LNCaP clone FGC (cell line): Measurements from ENCODE around the gene POLR2L.

Experiments used
- DNase-seq: peaks from one replicate; pipeline ENCODE4 v3.0.0-alpha.2; 2011; ENCODE audit warnings: low read depth
- H3K4me3 ChIP-seq: 2 replicates; pipeline ENCODE4 v1.5.1; 2011; ENCODE audit warnings: mild to moderate bottlenecking, low read depth, low read length, control low read depth
- CTCF ChIP-seq: IDR thresholded peaks from 2 replicates; pipeline ENCODE4 v1.5.1; 2012; ENCODE audit warnings: mild to moderate bottlenecking; ENCODE audit not compliant: control insufficient read depth, insufficient read depth; ENCODE audit errors: extremely low read depth

The POLR2L gene

GRCh38 chr11:813072-813455 lies 29.3 kb downstream of the POLR2L start:
- no peak for TF ChIP-seq CTCF
- DNase-seq = no peak
- H3K4me3 ChIP-seq = no peak overlapping the region

- DNase-seq = no peak
- no peak for TF ChIP-seq CTCF
- no peak overlapping the region for H3K4me3 ChIP-seq
Observed at GRCh38 chr11:812390-812789, 29.9 kb downstream of the POLR2L start.

GRCh38 chr11:811446-812245 lies 30.7 kb downstream of the POLR2L start:
- TF ChIP-seq CTCF = no peak
- H3K4me3 ChIP-seq = peak overlapping the region; percentile 95
- no peak for DNase-seq

GRCh38 chr11:810040-810567 lies 32.2 kb downstream of the POLR2L start:
- H3K4me3 ChIP-seq = peak overlapping the region; percentile 95
- DNase-seq = no peak
- TF ChIP-seq CTCF = no peak

GRCh38 chr11:809287-810039 lies 32.9 kb downstream of the POLR2L start, which contains the start of gene RPLP2:
Gene RPLP2 (plus strand): TSS chr11:809967. CDS start chr11:810235, 268 bp downstream.
- H3K4me3 ChIP-seq = peak within 1 kb of the TSS; percentile 95
- DNase-seq = peak; percentile 89
- no peak for TF ChIP-seq CTCF

GRCh38 chr11:808427-809286 lies 33.7 kb downstream of the POLR2L start:
- peak overlapping the region; percentile 95 for H3K4me3 ChIP-seq
- DNase-seq = no peak
- TF ChIP-seq CTCF = no peak
